Glomerular visceral epithelial cell (primary cell): ENCODE results near the gene AFF1.
A peak's percentile ranks its signal among the peaks of the same experiment; 100 is the strongest.
"Not testable (repeated sequence)": the region's sequence is repeated elsewhere in the genome, so short reads cannot be mapped to it uniquely, and the experiment has no call there.

Source experiments
- DNase-seq: peaks from one replicate; pipeline ENCODE4 v3.0.0-alpha.2; 2016; ENCODE audit errors: extremely low spot score

Gene AFF1

GRCh38 chr4:86980230-86980629 is 45.4 kb downstream of the AFF1 start:
- DNase-seq = no peak

DNA sequence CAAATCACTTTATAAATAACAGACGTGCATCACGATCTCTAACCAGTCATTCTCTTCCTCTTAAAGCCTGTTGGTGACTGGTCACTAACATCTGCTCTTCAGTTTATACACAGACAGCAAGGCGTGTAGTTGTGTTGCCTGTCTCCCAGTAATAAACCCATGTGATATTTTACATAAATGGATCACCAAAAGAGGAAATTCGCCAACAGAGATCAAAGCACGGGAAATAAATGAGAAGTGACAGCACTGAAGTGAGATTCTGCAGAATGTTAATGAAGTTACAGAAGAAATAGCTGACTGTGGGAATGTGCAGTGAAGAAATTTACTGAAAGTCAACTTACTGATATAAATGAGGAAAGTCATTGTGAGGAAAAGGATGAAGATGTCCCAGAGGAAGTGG is 47.0 kb downstream of the AFF1 start:
- no peak for DNase-seq

DNA sequence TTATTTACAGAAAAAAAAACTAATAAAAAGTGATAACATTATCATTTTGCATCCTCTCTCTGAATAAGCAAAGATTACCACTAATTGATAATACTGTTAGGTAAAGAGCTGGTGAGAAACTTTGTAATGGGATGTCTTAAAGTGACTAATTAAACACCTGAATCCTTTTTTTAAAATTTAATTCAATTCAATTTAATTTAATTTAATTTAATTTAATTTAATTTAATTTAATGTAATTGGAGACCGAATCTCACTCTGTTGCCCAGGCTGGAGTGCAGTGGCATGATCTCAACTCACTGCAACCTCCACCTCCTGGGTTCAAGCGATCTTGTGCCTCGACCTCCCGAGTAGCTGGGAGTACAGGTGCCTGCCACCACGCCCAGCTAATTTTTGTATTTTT is 51.0 kb downstream of the AFF1 start:
- DNase-seq = not testable (repeated sequence)

GRCh38 chr4:86989658-86990057 is 54.8 kb downstream of the AFF1 start:
- not testable (repeated sequence) for DNase-seq

DNA sequence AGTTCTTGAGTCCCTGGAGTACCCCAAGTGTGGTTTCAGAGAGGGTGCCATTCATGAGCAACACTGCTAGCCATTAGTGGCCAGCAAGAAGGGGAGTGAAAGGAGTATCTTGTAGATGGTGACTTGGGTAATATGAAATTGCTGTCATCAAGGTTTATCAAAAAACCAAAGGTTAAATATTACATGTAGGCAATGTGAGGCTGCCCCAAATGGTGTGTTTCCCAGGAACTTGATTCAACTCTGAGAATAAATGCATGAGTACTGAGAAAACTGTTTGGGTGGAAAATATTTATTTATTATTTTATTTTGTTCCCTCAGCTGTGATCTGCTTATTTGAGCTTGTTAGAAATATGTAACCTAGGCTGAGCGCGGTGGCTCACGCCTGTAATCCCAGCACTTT is 55.7 kb downstream of the AFF1 start:
- DNase-seq = no peak

- DNase-seq = no peak
Observed at GRCh38 chr4:86991994-86992393, 57.2 kb downstream of the AFF1 start.

GRCh38 chr4:86993909-86994681 is 59.3 kb downstream of the AFF1 start:
- DNase-seq = no peak

DNA sequence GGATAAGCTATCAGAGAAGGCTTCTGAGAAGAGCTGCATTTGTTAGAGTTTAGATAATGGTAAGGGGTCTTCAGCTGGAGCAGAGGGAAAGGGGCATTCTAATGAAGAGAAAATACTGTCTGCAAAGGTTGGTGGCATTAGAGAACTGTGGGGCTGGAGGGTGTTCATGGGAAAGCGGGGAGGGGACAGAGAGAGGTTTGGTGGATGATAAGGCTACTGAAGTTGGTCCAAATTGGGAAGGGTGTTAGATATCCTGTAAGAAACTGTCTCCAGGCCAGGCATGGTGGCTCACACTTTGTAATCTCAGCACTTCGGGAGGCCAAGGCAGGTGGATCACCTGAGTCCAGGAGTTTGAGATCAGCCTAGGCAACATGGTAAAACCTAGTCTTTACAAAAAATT is 59.9 kb downstream of the AFF1 start:
- no peak for DNase-seq

- not testable (repeated sequence) for DNase-seq
Observed at GRCh38 chr4:86996510-86996909, 61.7 kb downstream of the AFF1 start.

- no peak for DNase-seq
Observed at GRCh38 chr4:86999136-86999643, 64.4 kb downstream of the AFF1 start.

DNA sequence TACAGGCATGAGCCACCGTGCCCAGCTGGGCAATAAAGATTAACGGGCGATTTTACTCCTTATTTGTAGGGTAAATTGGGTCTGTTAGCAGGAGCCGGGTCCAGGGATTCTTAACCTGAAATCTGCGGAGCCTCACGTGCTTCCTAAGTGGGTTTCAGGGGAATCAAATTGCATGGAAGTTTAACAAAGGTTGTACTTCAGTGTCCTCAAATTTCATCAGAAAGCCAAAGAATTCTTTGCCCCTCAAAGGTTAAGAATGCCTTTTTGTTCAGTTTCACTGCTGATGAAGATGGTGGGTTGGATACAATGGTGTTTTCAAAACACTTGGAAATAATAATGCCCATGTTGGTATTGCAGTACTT is 67.9 kb downstream of the AFF1 start:
- no peak for DNase-seq

DNA sequence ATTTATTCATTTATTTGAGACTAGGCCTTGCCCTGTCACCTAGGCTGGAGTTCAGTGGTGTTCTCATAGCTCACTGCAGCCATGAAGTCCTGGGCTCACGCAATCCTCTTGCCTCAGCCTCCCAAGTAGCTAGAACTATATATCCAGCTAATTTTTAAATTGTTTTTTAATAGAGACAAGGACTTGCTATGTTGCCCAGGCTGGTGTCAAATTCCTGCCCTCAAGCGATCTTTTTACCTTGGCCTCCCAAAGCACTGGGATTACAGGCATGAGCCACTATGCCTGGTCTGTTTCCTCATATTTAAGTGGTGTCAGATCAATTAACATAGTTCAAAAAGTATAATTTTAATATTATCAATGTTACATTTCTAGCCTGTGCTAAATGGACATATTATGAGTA is 68.5 kb downstream of the AFF1 start:
- no peak for DNase-seq

DNA sequence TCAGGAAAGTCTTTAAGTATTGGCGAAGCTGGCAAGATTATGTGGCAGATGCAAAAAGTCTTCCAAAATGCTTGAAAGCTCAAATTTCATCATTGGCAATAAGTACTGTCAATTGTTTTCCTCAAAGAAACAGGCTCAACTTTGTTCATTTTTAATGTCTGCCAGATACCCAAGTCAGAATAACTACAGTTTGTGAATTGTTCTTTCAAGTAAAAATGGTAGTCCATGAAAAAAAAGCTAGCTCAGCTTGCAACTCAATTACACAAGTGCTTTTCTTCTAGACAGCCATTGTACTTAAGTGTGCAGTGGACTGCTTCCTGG is 70.5 kb downstream of the AFF1 start:
- no peak for DNase-seq

DNA sequence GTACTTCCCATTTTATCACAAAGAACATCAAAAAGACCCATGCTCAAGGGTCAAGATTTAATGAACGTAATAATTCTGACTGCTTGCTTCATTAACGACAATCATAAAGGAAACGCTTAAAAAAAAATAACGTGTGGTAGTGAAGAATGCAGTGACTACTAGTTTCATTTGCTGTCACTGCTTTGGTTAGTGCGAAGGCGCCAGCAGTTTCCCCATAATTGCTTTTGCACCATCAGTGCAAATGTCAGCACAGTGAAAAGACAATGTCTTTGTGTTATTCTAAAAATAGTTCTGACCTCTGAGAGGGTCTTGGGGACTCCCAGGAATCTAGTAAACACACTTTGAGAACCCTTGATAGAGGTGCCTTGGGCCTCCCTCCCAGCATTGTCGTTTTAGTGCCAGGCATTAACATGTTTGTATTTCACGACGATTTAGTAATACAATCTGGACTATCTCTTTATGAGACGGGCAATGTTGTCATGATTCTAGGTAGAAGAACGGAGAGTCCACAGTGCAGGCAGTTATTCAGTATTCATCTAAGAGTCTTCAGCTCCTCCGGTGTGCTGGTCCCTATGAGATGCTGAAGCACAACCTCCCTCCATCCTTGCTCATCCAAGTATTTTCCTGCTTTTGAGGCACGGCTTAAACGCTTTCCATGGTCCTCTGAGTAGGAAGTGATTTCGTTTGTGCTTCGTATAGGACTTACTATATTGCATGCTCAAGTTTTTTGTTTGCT is 71.0 kb downstream of the AFF1 start:
- no peak for DNase-seq

DNA sequence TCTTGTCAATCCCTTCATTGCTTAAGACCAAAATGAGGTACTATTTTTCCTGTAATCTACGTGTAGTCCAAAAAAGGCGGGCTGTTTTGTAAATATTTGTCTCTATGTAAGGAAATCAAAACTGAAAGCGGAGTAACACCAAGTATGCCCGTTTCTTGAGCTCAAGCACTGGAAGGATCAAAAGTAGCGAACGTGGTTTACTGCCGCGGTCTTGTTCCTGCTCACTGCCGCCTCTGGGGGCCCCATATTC is 71.5 kb downstream of the AFF1 start:
- no peak for DNase-seq

DNA sequence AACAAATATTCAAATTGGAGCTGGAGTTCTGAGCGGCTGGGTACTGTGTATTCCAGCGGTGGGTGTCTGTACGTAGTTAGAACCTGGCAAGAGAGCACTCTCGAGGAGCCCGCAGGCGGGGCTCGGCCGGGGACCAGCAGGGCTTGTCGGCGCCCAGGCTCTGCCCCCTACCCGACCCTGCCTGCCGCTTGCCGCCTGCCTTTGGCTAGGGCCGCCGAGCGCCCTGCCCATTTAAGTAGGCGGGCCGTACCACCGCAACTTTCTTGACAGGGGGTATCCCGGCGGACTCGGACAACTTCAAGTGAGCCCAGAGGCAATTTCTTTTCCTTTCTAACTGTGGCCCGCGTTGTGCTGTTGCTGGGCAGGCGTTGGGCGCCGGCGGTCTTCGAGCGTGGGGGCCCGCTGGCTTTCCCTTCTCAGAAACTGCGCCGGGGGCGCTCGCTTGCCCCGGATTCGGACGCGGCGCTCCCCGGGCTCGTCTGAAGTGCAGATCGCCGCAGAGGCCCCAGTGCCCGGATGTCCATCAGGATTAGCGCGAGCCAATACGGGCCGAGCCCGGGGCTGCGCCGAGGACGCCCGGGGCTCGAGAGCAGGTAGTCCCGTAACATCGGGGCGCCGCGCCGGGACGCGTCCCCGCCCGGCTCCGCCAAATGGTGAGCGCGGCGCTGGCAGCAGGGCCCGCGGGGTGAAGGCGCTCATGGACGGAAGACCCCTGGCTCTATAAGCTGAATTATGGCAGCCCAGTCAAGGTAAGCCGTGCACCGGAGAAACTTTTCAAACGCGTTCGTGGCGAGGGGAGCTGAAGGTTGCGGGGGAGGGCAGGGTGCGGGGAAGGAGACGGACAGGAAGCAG is 72.1 kb downstream of the AFF1 start:
- DNase-seq = peak; percentile 96

GRCh38 chr4:87007528-87008446 is 73.0 kb downstream of the AFF1 start:
- peak; percentile 53 for DNase-seq

DNA sequence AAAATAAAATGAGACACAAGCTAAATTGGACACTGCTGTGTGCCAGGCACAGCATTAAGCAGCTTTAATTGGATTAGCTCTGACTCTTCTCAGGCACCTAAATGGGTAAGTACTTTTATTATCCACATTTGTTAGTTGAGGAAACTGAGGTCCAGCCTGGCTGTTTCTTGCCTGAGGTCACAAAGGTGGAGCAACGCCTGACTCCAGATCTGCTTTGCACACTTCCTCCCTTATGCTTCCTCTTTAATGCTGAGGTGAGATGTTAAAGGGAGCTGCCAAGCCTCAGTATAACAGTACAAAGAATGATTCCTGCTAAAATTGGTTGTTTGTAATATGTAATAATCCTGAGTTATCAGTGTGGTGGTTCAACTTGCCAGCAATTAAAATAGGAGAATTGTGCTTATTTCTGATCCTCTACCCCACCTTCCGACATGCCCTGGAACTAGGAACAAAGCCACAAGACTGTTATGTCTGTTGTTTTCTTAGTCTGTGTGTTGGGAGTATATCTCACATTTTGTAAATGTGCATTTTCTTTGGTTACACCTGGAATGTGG is 74.4 kb downstream of the AFF1 start:
- no peak for DNase-seq

DNA sequence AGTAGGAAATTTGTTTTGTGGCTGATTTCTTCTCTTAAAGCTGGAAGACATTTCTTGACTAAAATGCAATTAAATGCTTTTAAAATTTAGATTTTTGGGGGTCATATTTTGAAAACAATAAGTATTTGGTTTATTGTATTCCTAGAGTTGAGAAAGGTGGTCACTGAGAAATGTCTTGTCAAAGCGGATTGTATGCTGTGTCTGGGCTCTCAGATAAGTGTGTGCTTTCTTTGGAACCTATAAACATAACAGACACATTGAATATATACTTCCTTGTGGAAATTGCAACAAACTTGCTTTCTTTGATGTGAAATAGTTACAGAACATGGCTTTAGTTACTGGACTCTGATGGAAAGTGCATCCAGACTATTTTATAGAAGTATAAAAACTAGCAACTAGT is 75.4 kb downstream of the AFF1 start:
- no peak for DNase-seq

GRCh38 chr4:87011340-87012034 is 76.7 kb downstream of the AFF1 start:
- peak; percentile 74 for DNase-seq
